ENCODE measurements around the gene DIAPH2. TPM values are rescaled to one million over a fixed set of nuclear protein-coding genes. Genes with fewer than 3 reads are reported as not detected.

Gene DIAPH2
- total RNA-seq, 2 experiments from 2014 or later, result 9.1 to 12.4 TPM

DNA sequence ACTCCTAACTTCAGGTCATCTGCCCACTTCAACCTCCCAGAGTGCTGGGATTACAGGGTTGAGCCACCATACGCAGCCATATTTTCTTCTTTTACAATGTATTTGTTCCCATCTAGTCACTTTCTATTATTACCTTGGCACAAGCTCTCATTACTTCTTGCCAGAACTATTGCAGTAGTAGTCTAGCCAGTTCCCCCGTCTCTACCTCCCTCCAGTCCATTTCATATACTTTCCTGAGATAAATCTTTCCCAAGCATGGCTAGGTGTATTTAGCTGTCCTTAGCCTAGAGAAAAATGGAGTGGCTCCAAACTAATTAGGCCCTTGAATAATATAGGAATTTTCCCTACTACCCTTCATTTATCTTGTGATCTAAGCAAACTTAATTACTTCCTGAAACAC, 611.3 kb downstream of the DIAPH2 start:
- CTCF ChIA-PET, result no interaction called here
- H3K27me3 Mint-ChIP-seq, result no peaks in the 10 kb centered on the region
- no peaks in the 10 kb centered on the region for H3K36me3 Mint-ChIP-seq (ENCODE audit: low read depth)
- no peak overlapping the region for H3K4me3 Mint-ChIP-seq
- ATAC-seq (no peak), DNase-seq (no peak)
- H3K27ac Mint-ChIP-seq, result no peak overlapping the region
- intact Hi-C loops (cut with DNase I, micrococcal nuclease), result no loop called here
- H3K9me3 Mint-ChIP-seq (ENCODE audit: low read depth), result no peaks in the 10 kb centered on the region
- POLR2A ChIA-PET, result no interaction called here
- no peaks in the 10 kb centered on the region for H3K4me1 Mint-ChIP-seq

DNA sequence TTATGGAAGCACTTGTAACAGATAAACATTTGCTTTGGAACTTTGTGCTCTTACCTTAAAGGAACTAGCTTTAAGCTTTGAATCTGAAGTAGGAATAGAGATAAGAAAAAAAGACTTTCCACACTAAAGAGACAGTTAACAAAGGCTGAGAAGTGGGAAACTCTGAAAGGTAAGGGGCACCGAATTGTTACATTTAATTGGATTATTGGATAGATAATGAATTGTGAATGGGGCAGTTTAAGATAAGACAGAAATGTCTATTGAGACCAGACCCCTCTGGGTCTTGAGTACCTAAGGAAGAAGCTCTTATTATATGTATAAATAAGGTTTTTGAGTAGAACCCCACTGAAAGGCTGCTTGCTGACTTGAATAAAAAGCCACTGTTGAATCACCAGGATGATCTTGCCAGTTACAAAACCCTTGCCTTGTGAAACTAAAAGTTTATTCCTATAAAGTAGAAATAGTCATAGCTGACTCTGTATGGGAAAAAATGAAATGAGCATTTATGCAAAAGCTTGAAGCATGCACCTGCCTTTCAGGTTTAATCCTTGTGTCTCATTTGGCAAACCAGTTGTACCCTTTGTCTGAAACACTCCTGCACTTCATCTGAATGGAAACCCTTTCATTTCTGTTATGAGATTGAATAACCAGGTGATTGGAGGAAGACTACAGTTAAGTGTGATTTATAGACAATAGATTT, 622.3 kb downstream of the DIAPH2 start:
- H3K27me3 Mint-ChIP-seq, result no peaks in the 10 kb centered on the region
- H3K36me3 Mint-ChIP-seq (ENCODE audit: low read depth), result peaks cover 2% of the 10 kb centered on the region
- peaks cover 3% of the 10 kb centered on the region for H3K4me1 Mint-ChIP-seq
- no peaks in the 10 kb centered on the region for H3K9me3 Mint-ChIP-seq (ENCODE audit: low read depth)
- ChIA-PET POLR2A (no interaction called here), CTCF (no interaction called here)
- no peak for DNase-seq
- no peak overlapping the region for H3K4me3 Mint-ChIP-seq
- intact Hi-C loops (cut with DNase I, micrococcal nuclease), result no loop called here
- ATAC-seq, result peak; percentile 16
- no peak overlapping the region for H3K27ac Mint-ChIP-seq

DNA sequence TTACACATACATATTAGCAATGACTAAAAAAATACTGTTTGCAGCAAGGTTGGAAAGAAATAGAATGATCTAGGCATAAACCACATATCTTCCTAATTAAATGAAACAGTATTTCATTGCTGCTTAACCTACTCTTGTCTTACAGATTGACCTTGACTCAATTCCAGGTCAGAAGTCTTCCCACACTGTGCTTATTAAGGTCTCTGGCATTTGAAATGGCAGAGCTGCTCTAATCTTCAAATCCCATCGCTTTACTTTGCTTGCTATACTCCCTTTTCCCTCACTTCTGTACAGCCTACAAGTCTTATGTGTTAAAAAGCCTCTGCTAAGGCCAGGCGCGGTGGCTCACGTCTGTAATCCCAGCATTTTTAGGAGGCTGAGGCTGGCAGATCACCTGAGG, 623.5 kb downstream of the DIAPH2 start:
- Mint-ChIP-seq H3K36me3 (ENCODE audit: low read depth) (peaks cover 2% of the 10 kb centered on the region), H3K4me3 (no peak overlapping the region), H3K27me3 (no peaks in the 10 kb centered on the region), H3K27ac (no peak overlapping the region), H3K9me3 (ENCODE audit: low read depth) (no peaks in the 10 kb centered on the region), H3K4me1 (peaks cover 3% of the 10 kb centered on the region)
- intact Hi-C loops (cut with DNase I, micrococcal nuclease), result no loop called here
- CTCF ChIA-PET, result no interaction called here
- DNase-seq (no peak), ATAC-seq (no peak)
- POLR2A ChIA-PET, result no interaction called here

DNA sequence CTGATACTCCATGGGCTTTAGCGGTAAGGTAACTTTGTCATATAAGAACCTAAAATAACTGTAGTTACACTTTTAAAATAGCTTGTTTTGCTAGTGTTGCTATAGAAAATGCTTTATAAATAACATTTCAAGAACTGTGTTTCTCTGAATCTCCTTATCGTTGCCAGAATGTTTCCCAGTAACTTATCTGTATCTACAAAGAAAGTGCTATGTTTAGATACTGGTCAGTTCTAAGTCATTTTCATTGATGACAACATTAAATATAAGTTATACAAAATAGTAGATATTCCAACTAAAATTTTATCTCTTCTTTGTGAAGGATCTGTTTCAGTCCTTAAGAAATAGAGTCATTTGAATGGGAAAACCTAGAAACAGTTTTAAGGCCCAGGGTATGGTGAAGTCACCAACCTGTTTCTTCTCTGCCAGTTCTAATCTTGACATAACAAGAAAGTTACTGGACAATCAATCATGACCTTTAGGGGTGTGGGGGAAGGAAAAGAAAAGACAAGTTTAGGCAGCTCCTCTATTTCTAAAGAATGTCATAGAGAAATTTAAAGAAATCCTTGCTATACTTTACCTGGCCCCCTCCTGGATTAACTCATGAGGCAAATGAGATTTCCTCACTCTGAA, 625.0 kb downstream of the DIAPH2 start:
- H3K4me1 Mint-ChIP-seq, result peaks cover 3% of the 10 kb centered on the region
- no peak for ATAC-seq
- POLR2A ChIA-PET, result no interaction called here
- no peak overlapping the region for H3K4me3 Mint-ChIP-seq
- intact Hi-C loops (cut with DNase I, micrococcal nuclease), result no loop called here
- H3K27me3 Mint-ChIP-seq, result no peaks in the 10 kb centered on the region
- CTCF ChIA-PET, result no interaction called here
- peaks cover 2% of the 10 kb centered on the region for H3K36me3 Mint-ChIP-seq (ENCODE audit: low read depth)
- no peak for DNase-seq
- no peaks in the 10 kb centered on the region for H3K9me3 Mint-ChIP-seq (ENCODE audit: low read depth)
- no peak overlapping the region for H3K27ac Mint-ChIP-seq

DNA sequence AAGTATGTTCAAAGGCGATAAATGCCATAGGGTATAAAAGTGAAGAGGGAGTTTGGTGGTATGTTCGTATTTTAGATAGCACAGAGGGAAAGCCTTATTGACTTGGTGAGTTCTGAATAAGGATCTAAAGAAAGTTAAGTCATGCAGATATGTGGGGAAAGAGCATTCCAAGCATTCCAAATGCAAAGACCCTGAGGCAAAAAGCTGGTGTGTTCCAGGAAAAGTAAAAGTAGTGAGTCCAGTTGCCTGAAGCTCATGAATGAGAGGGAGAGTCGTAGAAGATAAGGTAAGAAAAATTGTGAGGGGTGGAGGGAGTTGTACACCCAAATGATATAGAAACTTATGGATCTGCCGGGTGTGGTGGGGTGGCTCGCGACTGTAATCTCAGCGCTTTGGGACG, 625.7 kb downstream of the DIAPH2 start:
- DNase-seq (no peak), ATAC-seq (no peak)
- H3K36me3 Mint-ChIP-seq (ENCODE audit: low read depth), result peaks cover 2% of the 10 kb centered on the region
- ChIA-PET CTCF (no interaction called here), POLR2A (no interaction called here)
- intact Hi-C loops (cut with DNase I, micrococcal nuclease), result no loop called here
- no peak overlapping the region for H3K27ac Mint-ChIP-seq
- no peaks in the 10 kb centered on the region for H3K27me3 Mint-ChIP-seq
- H3K4me3 Mint-ChIP-seq, result no peak overlapping the region
- peaks cover 3% of the 10 kb centered on the region for H3K4me1 Mint-ChIP-seq
- H3K9me3 Mint-ChIP-seq (ENCODE audit: low read depth), result no peaks in the 10 kb centered on the region

DNA sequence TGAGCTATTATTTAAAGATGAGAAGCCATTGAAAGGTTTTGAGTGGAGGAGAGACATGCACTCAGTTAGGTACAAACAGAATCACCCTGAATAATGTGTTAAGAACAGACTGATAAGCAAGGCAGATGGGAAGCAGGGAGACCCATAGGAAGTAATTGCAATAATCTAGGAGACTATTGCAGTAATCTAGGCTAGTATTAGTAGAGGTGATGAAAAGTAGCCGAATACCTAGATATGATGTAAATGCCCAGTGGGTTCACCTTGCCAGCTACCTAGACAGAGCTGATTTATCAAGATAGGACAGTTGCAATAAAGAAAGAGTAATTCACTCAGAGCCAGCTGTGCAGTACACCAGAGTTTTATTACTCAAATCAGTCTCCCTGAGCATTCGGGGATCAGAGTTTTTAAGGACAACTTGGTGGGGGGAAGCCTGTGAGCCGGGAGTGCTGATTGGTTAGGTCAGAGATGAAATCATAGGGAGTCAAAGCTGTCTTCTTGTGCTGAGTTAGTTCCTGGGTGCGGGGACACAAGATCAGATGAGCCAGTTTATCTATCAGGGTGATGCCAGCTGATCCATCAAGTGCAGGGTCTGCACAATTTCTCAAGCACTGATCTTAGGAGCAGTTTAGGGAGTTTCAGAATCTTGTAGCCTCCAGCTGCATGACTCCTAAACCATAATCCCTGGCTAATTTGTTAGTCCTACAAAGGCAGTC, 626.6 kb downstream of the DIAPH2 start:
- ATAC-seq (no peak), DNase-seq (no peak)
- Mint-ChIP-seq H3K4me1 (peaks cover 3% of the 10 kb centered on the region), H3K36me3 (ENCODE audit: low read depth) (peaks cover 2% of the 10 kb centered on the region), H3K4me3 (no peak overlapping the region), H3K27ac (no peak overlapping the region), H3K9me3 (ENCODE audit: low read depth) (no peaks in the 10 kb centered on the region), H3K27me3 (no peaks in the 10 kb centered on the region)
- ChIA-PET CTCF (interaction anchor here (0.7 kb wide), 1 partner anchor 17 kb away, joined by 3 read pairs; no protein-coding TSS in a partner anchor), POLR2A (no interaction called here)
- intact Hi-C loops (cut with DNase I, micrococcal nuclease), result no loop called here

DNA sequence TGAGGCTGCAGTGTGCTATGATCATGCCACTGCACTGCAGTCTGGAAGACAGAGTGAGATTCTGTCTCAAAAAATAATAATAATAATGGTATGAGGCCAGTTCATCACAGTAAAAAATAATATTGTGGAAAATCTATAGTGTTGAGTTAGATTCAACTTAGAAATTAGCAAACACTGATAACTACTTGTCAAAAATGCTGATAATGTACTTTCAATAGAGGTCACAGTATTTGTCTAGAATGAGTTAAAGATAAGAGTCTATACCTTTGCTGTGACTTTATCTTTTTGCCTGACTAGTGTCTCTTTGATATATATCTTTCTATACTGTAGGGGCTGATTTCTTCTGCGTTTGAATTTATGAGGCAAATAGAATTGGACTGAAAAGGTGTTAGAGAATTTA, 629.7 kb downstream of the DIAPH2 start:
- DNase-seq (no peak), ATAC-seq (no peak)
- Mint-ChIP-seq H3K4me1 (no peaks in the 10 kb centered on the region), H3K27me3 (no peaks in the 10 kb centered on the region), H3K36me3 (ENCODE audit: low read depth) (no peaks in the 10 kb centered on the region), H3K4me3 (no peak overlapping the region), H3K27ac (no peak overlapping the region), H3K9me3 (ENCODE audit: low read depth) (no peaks in the 10 kb centered on the region)
- POLR2A ChIA-PET, result no interaction called here
- intact Hi-C loops (cut with DNase I, micrococcal nuclease), result no loop called here
- CTCF ChIA-PET, result no interaction called here

DNA sequence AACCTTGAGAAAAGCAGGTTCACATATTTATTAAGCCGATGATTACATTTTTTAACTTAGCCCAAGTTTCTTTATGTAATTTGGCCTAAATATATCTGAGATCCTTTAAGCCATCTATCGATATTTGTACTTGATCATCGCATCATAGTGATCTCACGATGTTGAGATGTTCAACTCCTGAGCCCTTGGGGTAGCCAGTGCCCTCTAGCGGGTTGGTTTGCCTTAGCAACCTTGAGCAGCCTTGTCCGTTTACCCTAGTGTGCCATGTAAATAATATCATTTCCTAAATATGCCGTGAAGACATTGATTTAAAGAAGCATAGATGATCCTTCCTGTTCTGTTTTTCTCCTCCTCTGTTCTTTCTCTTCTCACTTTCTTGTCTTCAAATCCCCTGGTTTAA, 631.3 kb downstream of the DIAPH2 start:
- ChIA-PET CTCF (no interaction called here), POLR2A (no interaction called here)
- Mint-ChIP-seq H3K27me3 (no peaks in the 10 kb centered on the region), H3K27ac (no peak overlapping the region), H3K4me3 (no peak overlapping the region), H3K4me1 (no peaks in the 10 kb centered on the region), H3K36me3 (ENCODE audit: low read depth) (no peaks in the 10 kb centered on the region), H3K9me3 (ENCODE audit: low read depth) (no peaks in the 10 kb centered on the region)
- intact Hi-C loops (cut with DNase I, micrococcal nuclease), result no loop called here
- ATAC-seq (no peak), DNase-seq (no peak)

DNA sequence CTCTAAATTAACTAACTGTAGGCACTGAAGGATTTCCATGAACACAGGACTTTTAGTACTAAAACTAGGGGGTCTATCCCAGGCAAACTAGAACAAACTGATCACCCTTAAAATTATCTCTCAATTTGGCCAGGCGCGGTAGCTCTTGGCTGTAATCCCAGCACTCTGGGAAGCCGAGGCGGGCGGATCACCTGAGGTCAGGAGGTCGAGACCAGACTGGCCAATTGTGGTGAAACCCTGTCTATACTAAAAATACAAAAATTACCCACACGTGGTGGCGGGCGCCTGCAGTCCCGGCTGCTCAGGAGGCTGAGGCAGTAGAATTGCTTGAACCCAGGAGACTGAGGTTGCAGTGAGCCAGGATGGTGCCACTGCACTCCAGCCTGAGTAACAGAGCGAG, 635.7 kb downstream of the DIAPH2 start:
- H3K4me1 Mint-ChIP-seq, result no peaks in the 10 kb centered on the region
- ChIA-PET CTCF (interaction anchor here (0.6 kb wide), 1 partner anchor 87 kb away, joined by 3 read pairs; no protein-coding TSS in a partner anchor), POLR2A (no interaction called here)
- H3K27me3 Mint-ChIP-seq, result no peaks in the 10 kb centered on the region
- no peak overlapping the region for H3K4me3 Mint-ChIP-seq
- intact Hi-C loops (cut with DNase I, micrococcal nuclease), result no loop called here
- H3K36me3 Mint-ChIP-seq (ENCODE audit: low read depth), result no peaks in the 10 kb centered on the region
- DNase-seq, result no peak
- no peaks in the 10 kb centered on the region for H3K9me3 Mint-ChIP-seq (ENCODE audit: low read depth)
- no peak for ATAC-seq
- no peak overlapping the region for H3K27ac Mint-ChIP-seq

DNA sequence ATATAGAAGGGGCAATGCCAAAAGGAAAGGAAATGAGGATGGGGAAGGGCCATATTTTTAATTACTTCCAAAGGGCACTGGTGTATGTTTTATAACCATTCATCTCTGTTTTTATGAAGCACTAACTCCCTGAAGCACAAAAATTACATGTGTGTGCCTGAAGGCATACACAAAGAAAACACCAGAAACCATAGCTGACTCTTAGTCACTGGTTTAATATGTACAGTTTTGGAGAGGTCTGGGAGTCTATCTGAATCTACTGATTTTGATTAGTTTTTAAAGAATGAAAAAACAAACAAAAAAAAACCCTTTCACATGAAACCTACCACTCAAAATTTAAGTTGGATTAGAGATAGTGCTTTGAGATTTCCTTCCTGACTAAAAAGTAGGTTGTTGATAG, 637.8 kb downstream of the DIAPH2 start:
- intact Hi-C loops (cut with DNase I, micrococcal nuclease), result no loop called here
- no peaks in the 10 kb centered on the region for H3K36me3 Mint-ChIP-seq (ENCODE audit: low read depth)
- H3K4me3 Mint-ChIP-seq, result no peak overlapping the region
- POLR2A ChIA-PET, result no interaction called here
- CTCF ChIA-PET, result no interaction called here
- no peak overlapping the region for H3K27ac Mint-ChIP-seq
- H3K9me3 Mint-ChIP-seq (ENCODE audit: low read depth), result no peaks in the 10 kb centered on the region
- DNase-seq (no peak), ATAC-seq (no peak)
- H3K27me3 Mint-ChIP-seq, result no peaks in the 10 kb centered on the region
- no peaks in the 10 kb centered on the region for H3K4me1 Mint-ChIP-seq

DNA sequence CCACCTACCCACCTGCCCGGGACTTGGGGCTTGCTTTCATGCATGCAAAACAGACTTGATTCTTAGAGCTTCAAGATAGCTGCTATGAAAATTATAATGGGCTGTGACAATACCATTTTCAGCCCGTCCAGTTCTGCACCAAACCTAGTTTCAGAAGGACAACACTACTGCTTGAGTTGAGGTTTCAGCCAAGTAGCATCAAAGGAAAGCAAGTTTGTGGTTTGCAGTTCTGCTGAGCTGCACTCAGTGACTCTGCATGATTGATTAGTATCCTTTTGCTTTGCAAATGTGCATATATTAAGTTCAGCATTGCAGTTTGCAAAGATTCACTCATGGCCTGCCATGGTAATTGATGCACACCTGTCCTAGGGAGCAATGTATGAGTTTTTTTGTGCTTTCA, 641.8 kb downstream of the DIAPH2 start:
- no peak overlapping the region for H3K4me3 Mint-ChIP-seq
- H3K9me3 Mint-ChIP-seq (ENCODE audit: low read depth), result no peaks in the 10 kb centered on the region
- H3K36me3 Mint-ChIP-seq (ENCODE audit: low read depth), result no peaks in the 10 kb centered on the region
- no peaks in the 10 kb centered on the region for H3K27me3 Mint-ChIP-seq
- ChIA-PET POLR2A (no interaction called here), CTCF (no interaction called here)
- DNase-seq, result no peak
- H3K4me1 Mint-ChIP-seq, result no peaks in the 10 kb centered on the region
- no peak for ATAC-seq
- intact Hi-C loops (cut with DNase I, micrococcal nuclease), result no loop called here
- no peak overlapping the region for H3K27ac Mint-ChIP-seq

DNA sequence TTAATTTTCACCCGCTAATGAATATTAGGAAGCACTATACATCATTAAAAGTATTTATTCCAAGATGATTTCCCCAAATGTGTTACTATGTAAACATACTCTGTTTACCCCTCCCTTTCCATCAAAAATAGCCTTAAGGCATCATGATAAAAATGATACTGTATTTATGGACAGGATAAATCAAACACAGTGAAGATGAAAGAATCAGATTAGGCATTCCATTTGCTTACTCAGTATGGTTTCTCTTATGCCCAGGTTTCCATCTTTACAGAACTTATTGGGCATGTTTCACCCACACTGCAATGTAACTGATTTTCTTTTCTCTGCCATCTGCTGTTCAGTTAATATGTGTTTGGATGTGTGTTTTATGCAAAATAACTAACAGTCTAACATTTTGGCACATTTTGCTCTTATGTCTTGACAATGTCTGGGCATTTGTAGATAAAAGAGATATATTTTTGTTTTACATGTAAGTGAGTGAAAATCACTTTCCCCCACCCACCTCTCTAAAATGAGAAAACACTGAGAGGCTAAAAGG, 644.3 kb downstream of the DIAPH2 start:
- CTCF ChIA-PET, result no interaction called here
- H3K27me3 Mint-ChIP-seq, result no peaks in the 10 kb centered on the region
- intact Hi-C loops (cut with DNase I, micrococcal nuclease), result no loop called here
- H3K4me1 Mint-ChIP-seq, result no peaks in the 10 kb centered on the region
- no peak for DNase-seq
- POLR2A ChIA-PET, result no interaction called here
- H3K36me3 Mint-ChIP-seq (ENCODE audit: low read depth), result no peaks in the 10 kb centered on the region
- H3K4me3 Mint-ChIP-seq, result no peak overlapping the region
- no peak for ATAC-seq
- H3K27ac Mint-ChIP-seq, result no peak overlapping the region
- no peaks in the 10 kb centered on the region for H3K9me3 Mint-ChIP-seq (ENCODE audit: low read depth)
